Astrocyte of the spinal cord (primary cell): ENCODE results near the gene PRR19.
A peak's percentile ranks its signal among the peaks of the same experiment; 100 is the strongest.
"Not testable (repeated sequence)": the region's sequence is repeated elsewhere in the genome, so short reads cannot be mapped to it uniquely, and the experiment has no call there.

Source experiments
- DNase-seq: peaks from one replicate; pipeline ENCODE4 v3.0.0; 2011; ENCODE audit warnings: low read depth, low spot score
- H3K4me3 ChIP-seq: 2 replicates; pipeline ENCODE4 v1.5.1; 2011; ENCODE audit warnings: low read depth, mild to moderate bottlenecking, low read length, moderate library complexity
- CTCF ChIP-seq: IDR thresholded peaks from 2 replicates; pipeline ENCODE4 v1.5.1; 2012; ENCODE audit warnings: low read depth, mild to moderate bottlenecking, low read length, inconsistent platforms
- in situ Hi-C: cut with HindIII; loops from 2 replicates; pipeline ENCODE4 v1.10.0; 2017; ENCODE audit warnings: low sequenced_read_pairs

PRR19 gene

GRCh38 chr19:42255766-42256745 is 45.9 kb upstream of the PRR19 start:
- peak overlapping the region; percentile 53 for H3K4me3 ChIP-seq
- peak; percentile 54 for DNase-seq
- in situ Hi-C loops = no loop called here
- no peak for TF ChIP-seq CTCF

- H3K4me3 ChIP-seq, DNase-seq, in situ Hi-C loops: not testable (repeated sequence)
Observed at GRCh38 chr19:42257842-42258241, 44.1 kb upstream of the PRR19 start.

GRCh38 chr19:42261763-42262162 is 40.2 kb upstream of the PRR19 start:
- in situ Hi-C loops = no loop called here
- no peak for DNase-seq
- H3K4me3 ChIP-seq = no peak overlapping the region
- TF ChIP-seq CTCF = no peak

- not testable (repeated sequence) for DNase-seq
Observed at GRCh38 chr19:42266105-42266504, 35.8 kb upstream of the PRR19 start.

GRCh38 chr19:42266928-42267603 is 34.9 kb upstream of the PRR19 start:
- DNase-seq, in situ Hi-C loops, H3K4me3 ChIP-seq: not testable (repeated sequence)

More at GRCh38 chr19:42266105-42266504, 35.8 kb upstream of the PRR19 start:
- H3K4me3 ChIP-seq, in situ Hi-C loops: not testable (repeated sequence)

GRCh38 chr19:42267644-42268141 is 34.2 kb upstream of the PRR19 start:
- no peak for TF ChIP-seq CTCF
- H3K4me3 ChIP-seq = peak overlapping the region; percentile 81
- DNase-seq = no peak
- in situ Hi-C loops = no loop called here

- peak; percentile 99 for DNase-seq
- peak overlapping the region; percentile 81 for H3K4me3 ChIP-seq
- in situ Hi-C loops = no loop called here
- TF ChIP-seq CTCF = no peak
Observed at GRCh38 chr19:42268142-42268703, 33.7 kb upstream of the PRR19 start.
